ENCODE results near the gene RAMP1. TPM values are rescaled to one million over a fixed set of nuclear protein-coding genes. Genes with fewer than 3 reads are reported as not detected.

Gene RAMP1
- total and polyA plus RNA-seq, 4 donors = 3.1 to 129 (median 23.5) TPM

DNA sequence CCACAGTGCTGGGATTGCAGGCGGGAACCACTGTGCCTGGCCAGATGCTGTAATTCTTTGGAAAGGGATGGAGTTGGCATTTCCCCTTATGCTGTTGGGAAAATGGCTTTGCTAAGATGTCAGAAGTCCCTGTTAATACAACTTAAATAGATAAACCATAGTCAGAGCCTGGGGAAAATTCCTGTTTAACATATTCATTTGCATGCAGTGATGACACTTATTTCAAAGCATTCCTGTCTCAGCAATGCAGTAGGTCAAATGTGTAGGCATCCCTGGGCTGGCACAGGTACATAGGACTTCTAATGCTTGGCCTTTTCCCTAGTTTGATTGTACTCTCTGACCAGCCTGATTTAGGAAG, 38.6 kb downstream of the RAMP1 start (continued):
- TF ChIP-seq, protein P1, sequence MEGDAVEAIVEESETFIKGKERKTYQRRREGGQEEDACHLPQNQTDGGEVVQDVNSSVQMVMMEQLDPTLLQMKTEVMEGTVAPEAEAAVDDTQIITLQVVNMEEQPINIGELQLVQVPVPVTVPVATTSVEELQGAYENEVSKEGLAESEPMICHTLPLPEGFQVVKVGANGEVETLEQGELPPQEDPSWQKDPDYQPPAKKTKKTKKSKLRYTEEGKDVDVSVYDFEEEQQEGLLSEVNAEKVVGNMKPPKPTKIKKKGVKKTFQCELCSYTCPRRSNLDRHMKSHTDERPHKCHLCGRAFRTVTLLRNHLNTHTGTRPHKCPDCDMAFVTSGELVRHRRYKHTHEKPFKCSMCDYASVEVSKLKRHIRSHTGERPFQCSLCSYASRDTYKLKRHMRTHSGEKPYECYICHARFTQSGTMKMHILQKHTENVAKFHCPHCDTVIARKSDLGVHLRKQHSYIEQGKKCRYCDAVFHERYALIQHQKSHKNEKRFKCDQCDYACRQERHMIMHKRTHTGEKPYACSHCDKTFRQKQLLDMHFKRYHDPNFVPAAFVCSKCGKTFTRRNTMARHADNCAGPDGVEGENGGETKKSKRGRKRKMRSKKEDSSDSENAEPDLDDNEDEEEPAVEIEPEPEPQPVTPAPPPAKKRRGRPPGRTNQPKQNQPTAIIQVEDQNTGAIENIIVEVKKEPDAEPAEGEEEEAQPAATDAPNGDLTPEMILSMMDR (IDR thresholded peaks at IDR 0.05; ENCODE audit: low read depth, low read length, missing input control) = no peak
- TF ChIP-seq HNF4G (IDR thresholded peaks at IDR 0.05) (no peak), JUND (IDR thresholded peaks at IDR 0.05) (no peak), GABPA (IDR thresholded peaks at IDR 0.05 in 1 of 2, conservative IDR thresholded peaks at IDR 0.05 in 1 of 2) (no peak)

DNA sequence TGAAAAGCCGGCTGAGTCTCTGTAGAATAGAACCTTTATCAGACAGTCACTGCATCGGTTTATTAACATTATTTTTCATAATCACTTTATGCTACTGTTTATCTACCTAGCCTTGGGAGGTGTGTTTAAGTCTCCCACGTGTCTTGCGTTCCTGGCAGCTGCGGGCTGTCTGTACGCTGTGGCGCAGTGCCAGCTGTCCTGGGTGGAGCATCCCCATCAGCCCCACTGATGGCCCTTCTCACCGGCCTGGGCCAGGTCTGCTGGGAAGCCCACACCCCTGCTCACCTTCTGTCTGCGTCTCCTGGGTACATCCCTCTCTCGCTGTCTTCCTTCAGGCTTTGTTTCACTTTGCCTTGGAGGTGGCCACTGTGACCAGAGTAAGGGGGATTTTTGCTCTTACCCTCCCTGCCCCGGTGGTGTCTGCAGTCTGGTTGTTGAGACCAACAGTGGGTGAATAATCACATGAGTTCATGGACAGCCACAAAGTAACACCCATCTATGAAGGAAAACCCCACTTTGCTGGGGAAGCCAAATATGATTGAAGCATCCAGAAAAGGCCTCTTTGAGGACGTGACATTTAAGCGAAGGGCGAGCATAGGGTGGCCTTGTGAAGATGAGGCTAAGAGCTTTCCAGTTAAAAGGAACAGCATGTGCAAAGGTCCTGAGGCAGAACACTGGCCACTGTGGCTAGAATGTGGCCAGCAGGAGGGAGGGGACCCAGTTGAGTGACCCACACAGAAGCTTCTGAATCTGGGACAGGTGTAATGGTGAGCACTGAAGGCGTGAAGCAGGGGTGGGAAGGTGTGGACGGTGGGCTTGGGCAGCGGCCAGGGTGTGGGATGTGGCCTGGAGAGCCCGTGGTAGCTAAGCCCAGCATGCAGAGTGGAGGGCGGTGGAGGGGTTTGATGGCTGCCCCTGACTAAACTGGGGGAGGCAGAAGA, 41.7 kb downstream of the RAMP1 start:
- Histone ChIP-seq H3K4me3 (ENCODE audit: low read depth in 1 of 3, low read length in 3 of 3) (no peak overlapping the region), H3K27ac (ENCODE audit: low read depth in 1 of 2, low read length in 2 of 2) (no peak overlapping the region), H3K9ac (ENCODE audit: low read depth in 1 of 2, low read length in 2 of 2) (no peak overlapping the region), H3K4me1 (ENCODE audit: control insufficient read depth in 4 of 4, insufficient read depth in 4 of 4, low read length in 3 of 4) (peaks cover 0 to 10% (median 2%) of the 10 kb centered on the region in 4 donors), H3K36me3 (ENCODE audit: control insufficient read depth in 4 of 4, insufficient read depth in 3 of 4, low read depth in 1 of 4, low read length in 3 of 4) (no peaks in the 10 kb centered on the region), H3K27me3 (ENCODE audit: control insufficient read depth in 4 of 4, insufficient read depth in 4 of 4, low read length in 3 of 4) (no peaks in the 10 kb centered on the region), H3K9me3 (ENCODE audit: control insufficient read depth in 4 of 4, low read length in 3 of 4) (no peaks in the 10 kb centered on the region)
- WGBS = 85% methylated on average over 19 of the region's 19 CpGs
- no peak for DNase-seq (ENCODE audit: low spot score)
- TF ChIP-seq HNF4G (IDR thresholded peaks at IDR 0.05) (no peak), EGR1 (IDR thresholded peaks at IDR 0.05; ENCODE audit: low read depth in 2 of 2) (no peak), YY1 (IDR thresholded peaks at IDR 0.05) (no peak), HNF4A (conservative IDR thresholded peaks at IDR 0.05) (no peak), TAF1 (conservative IDR thresholded peaks at IDR 0.05) (no peak), SP1 (IDR thresholded peaks at IDR 0.05) (no peak), RAD21 (IDR thresholded peaks at IDR 0.05) (no peak), NR2F2 (IDR thresholded peaks at IDR 0.05) (no peak)
- TF ChIP-seq, protein P2, sequence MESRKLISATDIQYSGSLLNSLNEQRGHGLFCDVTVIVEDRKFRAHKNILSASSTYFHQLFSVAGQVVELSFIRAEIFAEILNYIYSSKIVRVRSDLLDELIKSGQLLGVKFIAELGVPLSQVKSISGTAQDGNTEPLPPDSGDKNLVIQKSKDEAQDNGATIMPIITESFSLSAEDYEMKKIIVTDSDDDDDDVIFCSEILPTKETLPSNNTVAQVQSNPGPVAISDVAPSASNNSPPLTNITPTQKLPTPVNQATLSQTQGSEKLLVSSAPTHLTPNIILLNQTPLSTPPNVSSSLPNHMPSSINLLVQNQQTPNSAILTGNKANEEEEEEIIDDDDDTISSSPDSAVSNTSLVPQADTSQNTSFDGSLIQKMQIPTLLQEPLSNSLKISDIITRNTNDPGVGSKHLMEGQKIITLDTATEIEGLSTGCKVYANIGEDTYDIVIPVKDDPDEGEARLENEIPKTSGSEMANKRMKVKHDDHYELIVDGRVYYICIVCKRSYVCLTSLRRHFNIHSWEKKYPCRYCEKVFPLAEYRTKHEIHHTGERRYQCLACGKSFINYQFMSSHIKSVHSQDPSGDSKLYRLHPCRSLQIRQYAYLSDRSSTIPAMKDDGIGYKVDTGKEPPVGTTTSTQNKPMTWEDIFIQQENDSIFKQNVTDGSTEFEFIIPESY (IDR thresholded peaks at IDR 0.05) = no peak
- TF ChIP-seq, protein P3, sequence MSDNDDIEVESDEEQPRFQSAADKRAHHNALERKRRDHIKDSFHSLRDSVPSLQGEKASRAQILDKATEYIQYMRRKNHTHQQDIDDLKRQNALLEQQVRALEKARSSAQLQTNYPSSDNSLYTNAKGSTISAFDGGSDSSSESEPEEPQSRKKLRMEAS (IDR thresholded peaks at IDR 0.05) = no peak
- TF ChIP-seq, protein P4, sequence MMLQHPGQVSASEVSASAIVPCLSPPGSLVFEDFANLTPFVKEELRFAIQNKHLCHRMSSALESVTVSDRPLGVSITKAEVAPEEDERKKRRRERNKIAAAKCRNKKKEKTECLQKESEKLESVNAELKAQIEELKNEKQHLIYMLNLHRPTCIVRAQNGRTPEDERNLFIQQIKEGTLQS (IDR thresholded peaks at IDR 0.05) = no peak

Measured in liver (tissue), 9 donors.